ENCODE data around the gene HLA-DOA.

Gene HLA-DOA

GRCh38 chr6:33050014-33050810 is 40.8 kb upstream of the HLA-DOA start:
- H3K27ac ChIP-seq: no peak overlapping the region
- H3K4me3 ChIP-seq (IDR thresholded peaks at IDR 0.05; ENCODE audit: insufficient read depth, low read depth, low read length): no peak overlapping the region
- no peak overlapping the region for H3K9ac ChIP-seq
- no peaks in the 10 kb centered on the region for H4K20me1 ChIP-seq (ENCODE audit: insufficient read depth)
- no peak overlapping the region for H3K4me2 ChIP-seq
- no peak for TF ChIP-seq CTCF (conservative IDR thresholded peaks at IDR 0.05; ENCODE audit: low read depth, low read length)
- no peaks in the 10 kb centered on the region for H3K79me2 ChIP-seq (ENCODE audit: insufficient read depth, low read depth)
- no peaks in the 10 kb centered on the region for H3K4me1 ChIP-seq (ENCODE audit: low read depth, poor library complexity, severe bottlenecking)
- no peaks in the 10 kb centered on the region for H3K36me3 ChIP-seq (ENCODE audit: insufficient read depth)
- no peaks in the 10 kb centered on the region for H3K27me3 ChIP-seq (ENCODE audit: insufficient read depth, low read depth)
- no peak overlapping the region for H2AFZ ChIP-seq (ENCODE audit: low read depth)

DNA sequence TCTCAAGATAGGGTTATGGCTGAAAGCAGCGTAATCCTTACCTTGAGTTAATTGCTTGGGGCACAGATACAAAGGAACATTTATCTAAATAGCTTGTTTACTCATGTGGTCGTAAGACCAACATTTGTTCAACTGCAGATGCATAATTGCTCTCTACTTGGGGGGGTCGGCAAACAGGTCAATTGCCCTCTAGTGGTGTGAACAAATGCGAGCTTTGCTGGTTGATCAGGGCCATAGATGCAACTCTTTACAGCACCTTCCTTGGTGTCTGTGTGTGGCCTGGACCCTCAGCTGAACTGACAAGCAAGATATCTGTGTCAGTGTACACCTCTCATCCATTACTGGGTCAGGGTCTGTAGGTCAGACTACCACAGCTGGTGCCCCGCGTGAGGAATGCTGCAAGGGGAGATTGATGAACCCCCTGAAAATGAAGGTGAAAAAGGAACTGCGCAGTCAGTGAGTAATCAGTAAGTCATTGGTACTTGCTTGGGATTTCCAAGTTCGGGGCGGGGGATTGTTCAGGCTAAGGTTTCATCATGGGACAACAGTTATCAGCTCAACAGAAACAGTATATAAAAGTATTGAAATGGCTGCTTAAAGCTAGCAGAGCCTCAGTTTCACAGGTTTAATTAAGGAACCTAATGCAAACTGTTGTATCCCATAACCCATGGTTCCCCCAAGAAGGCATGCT is 40.1 kb upstream of the HLA-DOA start:
- H3K9ac ChIP-seq: no peak overlapping the region
- no peaks in the 10 kb centered on the region for H3K4me1 ChIP-seq (ENCODE audit: low read depth, poor library complexity, severe bottlenecking)
- H3K4me2 ChIP-seq: no peak overlapping the region
- no peaks in the 10 kb centered on the region for H3K36me3 ChIP-seq (ENCODE audit: insufficient read depth)
- no peak overlapping the region for H3K27ac ChIP-seq
- no peaks in the 10 kb centered on the region for H4K20me1 ChIP-seq (ENCODE audit: insufficient read depth)
- H3K27me3 ChIP-seq (ENCODE audit: insufficient read depth, low read depth): no peaks in the 10 kb centered on the region
- TF ChIP-seq CTCF (conservative IDR thresholded peaks at IDR 0.05; ENCODE audit: low read depth, low read length): 0 out of 2 replicates have a peak, but pooled peaks have one; percentile 23
- H3K79me2 ChIP-seq (ENCODE audit: insufficient read depth, low read depth): no peaks in the 10 kb centered on the region
- H3K4me3 ChIP-seq (IDR thresholded peaks at IDR 0.05; ENCODE audit: insufficient read depth, low read depth, low read length): no peak overlapping the region
- H2AFZ ChIP-seq (ENCODE audit: low read depth): no peak overlapping the region

DNA sequence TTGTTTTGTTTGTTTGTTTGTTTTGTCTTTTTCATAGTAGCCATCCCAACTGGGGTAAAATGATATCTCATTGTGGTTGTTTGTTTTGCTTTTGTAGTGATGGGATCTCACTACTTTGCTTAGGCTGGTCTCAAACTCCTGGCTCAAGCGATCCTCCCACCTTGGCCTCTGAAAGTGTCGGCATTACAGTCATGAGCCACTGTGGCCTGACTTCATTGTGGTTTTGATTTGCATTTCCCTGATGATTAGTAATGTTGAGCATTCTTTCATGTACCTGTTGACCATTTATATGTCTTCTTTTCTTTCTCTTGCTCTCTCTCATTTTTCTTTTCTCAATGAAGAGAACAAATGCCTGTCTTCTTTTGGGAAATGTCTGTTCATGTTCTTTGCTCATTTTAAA is 30.8 kb upstream of the HLA-DOA start:
- H3K4me2 ChIP-seq: no peak overlapping the region
- H3K4me3 ChIP-seq (IDR thresholded peaks at IDR 0.05; ENCODE audit: insufficient read depth, low read depth, low read length): no peak overlapping the region
- H3K4me1 ChIP-seq (ENCODE audit: low read depth, poor library complexity, severe bottlenecking): no peaks in the 10 kb centered on the region
- no peaks in the 10 kb centered on the region for H3K36me3 ChIP-seq (ENCODE audit: insufficient read depth)
- H3K27me3 ChIP-seq (ENCODE audit: insufficient read depth, low read depth): no peaks in the 10 kb centered on the region
- H3K9ac ChIP-seq: no peak overlapping the region
- no peaks in the 10 kb centered on the region for H4K20me1 ChIP-seq (ENCODE audit: insufficient read depth)
- H3K79me2 ChIP-seq (ENCODE audit: insufficient read depth, low read depth): no peaks in the 10 kb centered on the region
- no peak for TF ChIP-seq CTCF (conservative IDR thresholded peaks at IDR 0.05; ENCODE audit: low read depth, low read length)
- no peak overlapping the region for H3K27ac ChIP-seq
- H2AFZ ChIP-seq (ENCODE audit: low read depth): no peak overlapping the region

DNA sequence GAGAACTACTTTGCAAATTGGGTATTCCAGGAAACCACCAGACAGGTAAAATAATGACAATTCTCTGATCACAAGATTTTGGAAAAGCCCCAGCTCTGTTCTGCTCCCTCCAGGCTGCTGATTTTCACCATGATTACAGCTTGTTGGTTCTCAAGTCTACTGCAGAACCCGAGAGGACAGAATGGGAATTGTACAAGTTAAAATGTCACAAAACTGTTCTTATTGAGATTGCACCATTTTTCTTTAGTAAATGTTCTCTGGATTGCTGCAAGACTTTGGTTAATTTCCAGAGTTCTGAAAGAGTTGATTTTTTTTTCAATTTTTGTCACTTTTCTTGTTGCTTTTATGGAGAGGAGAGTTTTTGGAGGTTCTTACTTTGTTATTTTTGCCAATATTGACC is 27.1 kb upstream of the HLA-DOA start:
- Histone ChIP-seq H3K27me3 (ENCODE audit: insufficient read depth, low read depth) (no peaks in the 10 kb centered on the region), H3K36me3 (ENCODE audit: insufficient read depth) (no peaks in the 10 kb centered on the region), H2AFZ (ENCODE audit: low read depth) (no peak overlapping the region), H3K4me1 (ENCODE audit: low read depth, poor library complexity, severe bottlenecking) (no peaks in the 10 kb centered on the region), H4K20me1 (ENCODE audit: insufficient read depth) (no peaks in the 10 kb centered on the region), H3K9ac (no peak overlapping the region), H3K79me2 (ENCODE audit: insufficient read depth, low read depth) (no peaks in the 10 kb centered on the region), H3K4me3 (IDR thresholded peaks at IDR 0.05; ENCODE audit: insufficient read depth, low read depth, low read length) (no peak overlapping the region), H3K27ac (no peak overlapping the region), H3K4me2 (no peak overlapping the region)
- no peak for TF ChIP-seq CTCF (conservative IDR thresholded peaks at IDR 0.05; ENCODE audit: low read depth, low read length)

All from KMS-11 (cell line).